ENCODE results near the gene FKBP2. TPM values are rescaled to one million over a fixed set of nuclear protein-coding genes. Genes with fewer than 3 reads are reported as not detected.

The FKBP2 gene
- total and polyA plus RNA-seq, 2 of the 13 experiments (the other 11 are each of a cell fraction or from before 2014, with no cell fraction given), result 30.1 to 53.3 TPM

- TF ChIP-seq SIN3A (IDR thresholded peaks at IDR 0.05; ENCODE audit: borderline replicate concordance, low read depth, low read length) (peak; percentile 53; the same call in 1 of the 2 replicates), SP4 (CRISPR knock-in tag; IDR thresholded peaks at IDR 0.05) (peak; percentile 2; the same call in 1 of the 2 replicates), ZNF234 (CRISPR knock-in tag; conservative IDR thresholded peaks at IDR 0.05) (no peak), ZNF343 (CRISPR knock-in tag; IDR thresholded peaks at IDR 0.05) (no peak), ZNF362 (CRISPR knock-in tag; IDR thresholded peaks at IDR 0.05; ENCODE audit: borderline replicate concordance) (no peak), ZNF282 (IDR thresholded peaks at IDR 0.05; ENCODE audit: partially characterized antibody) (no peak), PBX2 (CRISPR knock-in tag; IDR thresholded peaks at IDR 0.05) (no peak), DMAP1 (CRISPR knock-in tag; IDR thresholded peaks at IDR 0.05) (0 out of 2 replicates have a peak, but pooled peaks have one; percentile 9), ZNF788 (CRISPR knock-in tag; IDR thresholded peaks at IDR 0.05; ENCODE audit: borderline replicate concordance) (0 out of 2 replicates have a peak, but pooled peaks have one; percentile 14), SOX5 (CRISPR knock-in tag; IDR thresholded peaks at IDR 0.05; ENCODE audit: borderline replicate concordance) (no peak), THAP11 (CRISPR knock-in tag; IDR thresholded peaks at IDR 0.05) (peak; percentile 77), ZNF615 (CRISPR knock-in tag; IDR thresholded peaks at IDR 0.05; ENCODE audit: borderline replicate concordance) (no peak), ETV6 (CRISPR knock-in tag; conservative IDR thresholded peaks at IDR 0.05) (no peak), ZBTB4 (CRISPR knock-in tag; IDR thresholded peaks at IDR 0.05; ENCODE audit: borderline replicate concordance) (no peak), ASH2L (IDR thresholded peaks at IDR 0.05; ENCODE audit: insufficient read length, low read depth, low read length) (peak; percentile 58), ZNF383 (CRISPR knock-in tag; IDR thresholded peaks at IDR 0.05; ENCODE audit: borderline replicate concordance) (no peak), TIGD3 (CRISPR knock-in tag; IDR thresholded peaks at IDR 0.05; ENCODE audit: borderline replicate concordance) (no peak), ZBTB42 (CRISPR knock-in tag; IDR thresholded peaks at IDR 0.05) (no peak), KDM2A (CRISPR knock-in tag; IDR thresholded peaks at IDR 0.05; ENCODE audit: borderline replicate concordance, low read depth) (peak; percentile 7), ZMYM3 (CRISPR knock-in tag; IDR thresholded peaks at IDR 0.05) (no peak), NFIC (IDR thresholded peaks at IDR 0.05; ENCODE audit: low read length) (no peak), CC2D1A (CRISPR knock-in tag; IDR thresholded peaks at IDR 0.05) (no peak)
These were observed 44.3 kb downstream of the FKBP2 start, which contains the start of gene GPR137 (continued) for GRCh38 chr11:64284962-64285884.

All from HepG2 (cell line).